ENCODE measurements around the gene SLCO6A1.
"Not testable (repeated sequence)": the region's sequence is repeated elsewhere in the genome, so short reads cannot be mapped to it uniquely, and the experiment has no call there.

Gene SLCO6A1

GRCh38 chr5:102529447-102529846 lies 30.6 kb upstream of the SLCO6A1 start:
- no peaks in the 10 kb centered on the region for H3K4me1 ChIP-seq (ENCODE audit: insufficient read depth, low read length)
- no peaks in the 10 kb centered on the region for H3K36me3 ChIP-seq (ENCODE audit: insufficient read depth, low read length)
- H3K9me3 ChIP-seq (ENCODE audit: low read length): no peaks in the 10 kb centered on the region
- H3K27ac ChIP-seq (ENCODE audit: low read depth, low read length): no peak overlapping the region
- no peak overlapping the region for H3K9ac ChIP-seq (ENCODE audit: low read length)
- no peaks in the 10 kb centered on the region for H3K27me3 ChIP-seq (ENCODE audit: control insufficient read depth in 1 of 2, insufficient read depth in 2 of 2, low read length in 2 of 2)
- H3K4me3 ChIP-seq (ENCODE audit: low read depth in 1 of 2, low read length in 2 of 2): no peak overlapping the region

- Histone ChIP-seq H3K4me1 (ENCODE audit: insufficient read depth, low read length) (no peaks in the 10 kb centered on the region), H3K4me3 (ENCODE audit: low read depth in 1 of 2, low read length in 2 of 2) (no peak overlapping the region), H3K9ac (ENCODE audit: low read length) (no peak overlapping the region), H3K9me3 (ENCODE audit: low read length) (no peaks in the 10 kb centered on the region), H3K27ac (ENCODE audit: low read depth, low read length) (no peak overlapping the region), H3K27me3 (ENCODE audit: control insufficient read depth in 1 of 2, insufficient read depth in 2 of 2, low read length in 2 of 2) (no peaks in the 10 kb centered on the region), H3K36me3 (ENCODE audit: insufficient read depth, low read length) (no peaks in the 10 kb centered on the region)
Measured at GRCh38 chr5:102529031-102529430, 30.2 kb upstream of the SLCO6A1 start.

- Histone ChIP-seq H3K27ac (ENCODE audit: low read depth, low read length) (no peak overlapping the region), H3K27me3 (ENCODE audit: control insufficient read depth in 1 of 2, insufficient read depth in 2 of 2, low read length in 2 of 2) (no peaks in the 10 kb centered on the region), H3K4me1 (ENCODE audit: insufficient read depth, low read length) (no peaks in the 10 kb centered on the region), H3K9ac (ENCODE audit: low read length) (no peak overlapping the region), H3K4me3 (ENCODE audit: low read depth in 1 of 2, low read length in 2 of 2) (no peak overlapping the region), H3K36me3 (ENCODE audit: insufficient read depth, low read length) (no peaks in the 10 kb centered on the region), H3K9me3 (ENCODE audit: low read length) (no peaks in the 10 kb centered on the region)
Measured at GRCh38 chr5:102528600-102528999, 29.8 kb upstream of the SLCO6A1 start.

GRCh38 chr5:102527547-102527946 lies 28.7 kb upstream of the SLCO6A1 start:
- H3K27me3 ChIP-seq (ENCODE audit: control insufficient read depth in 1 of 2, insufficient read depth in 2 of 2, low read length in 2 of 2): no peaks in the 10 kb centered on the region
- no peaks in the 10 kb centered on the region for H3K4me1 ChIP-seq (ENCODE audit: insufficient read depth, low read length)
- H3K27ac ChIP-seq (ENCODE audit: low read depth, low read length): no peak overlapping the region
- no peaks in the 10 kb centered on the region for H3K9me3 ChIP-seq (ENCODE audit: low read length)
- no peaks in the 10 kb centered on the region for H3K36me3 ChIP-seq (ENCODE audit: insufficient read depth, low read length)
- H3K4me3 ChIP-seq (ENCODE audit: low read depth in 1 of 2, low read length in 2 of 2): no peak overlapping the region
- no peak overlapping the region for H3K9ac ChIP-seq (ENCODE audit: low read length)

GRCh38 chr5:102523541-102524175 lies 24.9 kb upstream of the SLCO6A1 start:
- H3K9ac ChIP-seq (ENCODE audit: low read length): no peak overlapping the region
- no peaks in the 10 kb centered on the region for H3K9me3 ChIP-seq (ENCODE audit: low read length)
- no peaks in the 10 kb centered on the region for H3K36me3 ChIP-seq (ENCODE audit: insufficient read depth, low read length)

GRCh38 chr5:102511666-102512065 lies 12.9 kb upstream of the SLCO6A1 start:
- no peak overlapping the region for H3K9ac ChIP-seq (ENCODE audit: low read length)
- H3K9me3 ChIP-seq (ENCODE audit: low read length): no peaks in the 10 kb centered on the region
- H3K4me3 ChIP-seq (ENCODE audit: low read depth in 1 of 2, low read length in 2 of 2): no peak overlapping the region
- no peaks in the 10 kb centered on the region for H3K27me3 ChIP-seq (ENCODE audit: control insufficient read depth in 1 of 2, insufficient read depth in 2 of 2, low read length in 2 of 2)
- no peak overlapping the region for H3K27ac ChIP-seq (ENCODE audit: low read depth, low read length)
- no peaks in the 10 kb centered on the region for H3K36me3 ChIP-seq (ENCODE audit: insufficient read depth, low read length)
- H3K4me1 ChIP-seq (ENCODE audit: insufficient read depth, low read length): peaks cover 10% of the 10 kb centered on the region

More at GRCh38 chr5:102523541-102524175, 24.9 kb upstream of the SLCO6A1 start:
- Histone ChIP-seq H3K4me1 (ENCODE audit: insufficient read depth, low read length) (no peaks in the 10 kb centered on the region), H3K4me3 (ENCODE audit: low read depth in 1 of 2, low read length in 2 of 2) (no peak overlapping the region), H3K27me3 (ENCODE audit: control insufficient read depth in 1 of 2, insufficient read depth in 2 of 2, low read length in 2 of 2) (no peaks in the 10 kb centered on the region), H3K27ac (ENCODE audit: low read depth, low read length) (no peak overlapping the region)

- not testable (repeated sequence) for H3K9ac ChIP-seq (ENCODE audit: low read length); H3K27ac ChIP-seq (ENCODE audit: low read depth, low read length); H3K9me3 ChIP-seq (ENCODE audit: low read length); H3K4me3 ChIP-seq (ENCODE audit: low read depth in 1 of 2, low read length in 2 of 2); H3K36me3 ChIP-seq (ENCODE audit: insufficient read depth, low read length); H3K27me3 ChIP-seq (ENCODE audit: control insufficient read depth in 1 of 2, insufficient read depth in 2 of 2, low read length in 2 of 2); H3K4me1 ChIP-seq (ENCODE audit: insufficient read depth, low read length)
Measured at GRCh38 chr5:102491261-102491914, 7.4 kb downstream of the SLCO6A1 start.

GRCh38 chr5:102483736-102484135 lies 15.1 kb downstream of the SLCO6A1 start:
- H3K27ac ChIP-seq (ENCODE audit: low read depth, low read length): no peak overlapping the region
- H3K4me3 ChIP-seq (ENCODE audit: low read depth in 1 of 2, low read length in 2 of 2): no peak overlapping the region
- H3K9ac ChIP-seq (ENCODE audit: low read length): no peak overlapping the region
- no peaks in the 10 kb centered on the region for H3K27me3 ChIP-seq (ENCODE audit: control insufficient read depth in 1 of 2, insufficient read depth in 2 of 2, low read length in 2 of 2)
- no peaks in the 10 kb centered on the region for H3K9me3 ChIP-seq (ENCODE audit: low read length)
- no peaks in the 10 kb centered on the region for H3K36me3 ChIP-seq (ENCODE audit: insufficient read depth, low read length)
- no peaks in the 10 kb centered on the region for H3K4me1 ChIP-seq (ENCODE audit: insufficient read depth, low read length)

- Histone ChIP-seq H3K4me3 (ENCODE audit: low read depth in 1 of 2, low read length in 2 of 2) (no peak overlapping the region), H3K36me3 (ENCODE audit: insufficient read depth, low read length) (no peaks in the 10 kb centered on the region), H3K9me3 (ENCODE audit: low read length) (no peaks in the 10 kb centered on the region), H3K27me3 (ENCODE audit: control insufficient read depth in 1 of 2, insufficient read depth in 2 of 2, low read length in 2 of 2) (no peaks in the 10 kb centered on the region), H3K27ac (ENCODE audit: low read depth, low read length) (no peak overlapping the region), H3K4me1 (ENCODE audit: insufficient read depth, low read length) (no peaks in the 10 kb centered on the region), H3K9ac (ENCODE audit: low read length) (no peak overlapping the region)
Measured at GRCh38 chr5:102481054-102481715, 17.6 kb downstream of the SLCO6A1 start.

GRCh38 chr5:102453716-102454115 lies 45.1 kb downstream of the SLCO6A1 start:
- Histone ChIP-seq H3K9ac (ENCODE audit: low read length) (no peak overlapping the region), H3K4me1 (ENCODE audit: insufficient read depth, low read length) (no peaks in the 10 kb centered on the region), H3K4me3 (ENCODE audit: low read depth in 1 of 2, low read length in 2 of 2) (no peak overlapping the region), H3K36me3 (ENCODE audit: insufficient read depth, low read length) (no peaks in the 10 kb centered on the region), H3K27ac (ENCODE audit: low read depth, low read length) (no peak overlapping the region), H3K9me3 (ENCODE audit: low read length) (no peaks in the 10 kb centered on the region), H3K27me3 (ENCODE audit: control insufficient read depth in 1 of 2, insufficient read depth in 2 of 2, low read length in 2 of 2) (no peaks in the 10 kb centered on the region)

GRCh38 chr5:102451082-102451481 lies 47.7 kb downstream of the SLCO6A1 start:
- H3K4me3 ChIP-seq (ENCODE audit: low read depth in 1 of 2, low read length in 2 of 2): no peak overlapping the region
- no peaks in the 10 kb centered on the region for H3K27me3 ChIP-seq (ENCODE audit: control insufficient read depth in 1 of 2, insufficient read depth in 2 of 2, low read length in 2 of 2)
- H3K27ac ChIP-seq (ENCODE audit: low read depth, low read length): no peak overlapping the region
- no peaks in the 10 kb centered on the region for H3K9me3 ChIP-seq (ENCODE audit: low read length)
- no peak overlapping the region for H3K9ac ChIP-seq (ENCODE audit: low read length)
- H3K4me1 ChIP-seq (ENCODE audit: insufficient read depth, low read length): no peaks in the 10 kb centered on the region
- H3K36me3 ChIP-seq (ENCODE audit: insufficient read depth, low read length): no peaks in the 10 kb centered on the region

All from muscle layer of colon (tissue), 2 donors.